ENCODE results near the gene SSH2. TPM values are rescaled to one million over a fixed set of nuclear protein-coding genes. Genes with fewer than 3 reads are reported as not detected.
"Not testable (repeated sequence)": the region's sequence is repeated elsewhere in the genome, so short reads cannot be mapped to it uniquely, and the experiment has no call there.

Gene SSH2
- total RNA-seq, 1 donor from 2014 or later = 15.5 TPM

DNA sequence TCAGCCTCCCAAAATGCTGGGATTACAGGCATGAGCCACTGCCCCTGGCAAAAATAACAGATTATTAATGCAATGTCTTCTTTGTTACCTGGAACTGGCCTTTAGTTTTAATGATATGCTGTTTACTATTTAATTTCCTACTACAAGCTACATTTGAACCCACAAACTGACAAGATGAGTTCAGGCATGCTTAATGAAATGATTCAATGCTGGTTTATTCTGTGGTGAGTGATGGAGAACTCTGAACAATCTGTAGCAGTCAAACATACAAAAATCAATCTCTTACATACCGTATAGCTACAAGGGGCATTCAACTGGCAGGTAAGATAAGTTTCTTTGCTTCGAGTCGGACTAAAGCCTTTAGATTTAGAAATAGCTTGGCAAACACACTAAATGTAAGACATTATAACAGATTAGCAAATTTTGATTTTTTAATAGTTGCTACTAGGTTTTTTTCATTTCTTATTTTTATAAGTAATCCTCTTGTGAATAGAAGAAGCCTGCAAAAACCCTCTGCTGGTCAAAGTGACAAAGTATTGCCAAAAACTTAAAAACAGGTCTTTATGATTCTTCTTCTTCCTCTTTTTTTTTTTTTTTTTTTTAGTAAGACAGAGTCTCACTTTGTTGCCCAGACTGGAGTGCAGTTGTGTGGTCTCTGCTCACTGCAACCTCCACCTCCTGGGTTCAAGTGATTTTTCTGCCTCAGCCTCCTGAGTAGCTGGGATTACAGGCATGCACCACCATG lies 138.5 kb downstream of the SSH2 start:
- FAIRE-seq = no peak
- DNase-seq (ENCODE audit: low spot score in 2 of 2) = no peak

DNA sequence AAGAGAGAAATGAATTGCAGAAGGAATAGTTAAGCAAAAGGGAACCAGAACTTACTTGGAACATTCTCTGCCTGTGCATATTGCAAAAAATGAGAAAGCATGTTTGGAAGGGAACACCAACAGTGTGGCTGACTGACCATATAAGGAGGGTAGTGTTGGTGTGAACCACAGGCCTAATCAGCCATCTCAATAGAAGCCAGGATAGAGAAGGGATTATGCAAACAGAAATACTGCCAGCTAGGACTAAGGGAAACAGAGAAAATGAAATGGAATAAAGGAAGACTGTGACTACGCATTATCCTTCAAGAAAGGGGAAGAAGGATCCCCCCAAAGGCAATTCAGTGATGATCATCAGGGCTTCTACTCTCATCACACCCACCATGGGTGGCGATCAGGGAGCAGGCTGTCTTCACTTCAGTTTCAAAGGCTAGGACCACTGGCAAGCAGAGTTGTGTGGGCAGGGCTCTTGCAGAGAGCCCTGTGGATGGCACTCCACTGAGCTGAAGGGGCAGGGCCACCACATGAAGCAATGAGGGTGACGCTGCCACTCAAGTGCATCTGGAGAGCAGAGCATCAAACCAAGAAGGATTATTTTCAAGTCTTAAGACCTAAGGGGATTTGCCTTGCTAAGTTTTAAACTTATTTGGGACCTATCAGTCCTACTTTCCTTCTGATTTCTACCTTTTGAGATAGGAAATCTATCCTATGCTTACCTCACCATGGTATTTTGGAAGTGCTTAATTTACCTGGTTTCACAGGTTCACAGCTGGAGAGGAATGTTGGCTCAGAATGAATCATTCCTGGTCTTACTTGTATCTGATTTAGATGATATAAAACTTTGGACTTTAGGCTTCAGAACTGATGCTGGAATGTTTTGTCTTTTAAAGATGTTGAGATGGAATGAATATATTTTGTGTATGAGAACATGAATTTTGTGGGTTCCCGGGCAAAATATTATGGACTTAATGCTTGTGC lies 140.5 kb downstream of the SSH2 start:
- no peak for FAIRE-seq
- DNase-seq (ENCODE audit: low spot score in 2 of 2) = no peak

DNA sequence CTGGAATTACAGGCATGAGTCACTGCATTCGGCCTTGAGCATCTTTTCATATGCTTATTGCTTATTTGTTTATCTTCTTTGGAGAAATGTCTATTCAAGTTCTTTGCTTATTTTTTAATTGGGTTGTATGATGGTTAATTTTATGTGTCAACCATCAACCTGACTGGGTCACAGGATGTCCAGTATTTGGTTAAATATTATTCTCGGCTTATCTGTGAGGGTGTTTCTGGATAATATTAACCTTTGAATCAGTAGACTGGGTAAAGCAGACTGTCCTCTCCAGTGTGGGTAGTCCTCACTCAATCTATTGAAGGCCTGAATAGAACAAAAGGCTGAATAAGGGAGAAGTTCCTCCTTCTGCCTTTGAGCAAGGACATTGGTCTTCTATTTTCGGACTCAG lies 142.0 kb downstream of the SSH2 start:
- FAIRE-seq = no peak
- DNase-seq (ENCODE audit: low spot score in 2 of 2) = no peak

DNA sequence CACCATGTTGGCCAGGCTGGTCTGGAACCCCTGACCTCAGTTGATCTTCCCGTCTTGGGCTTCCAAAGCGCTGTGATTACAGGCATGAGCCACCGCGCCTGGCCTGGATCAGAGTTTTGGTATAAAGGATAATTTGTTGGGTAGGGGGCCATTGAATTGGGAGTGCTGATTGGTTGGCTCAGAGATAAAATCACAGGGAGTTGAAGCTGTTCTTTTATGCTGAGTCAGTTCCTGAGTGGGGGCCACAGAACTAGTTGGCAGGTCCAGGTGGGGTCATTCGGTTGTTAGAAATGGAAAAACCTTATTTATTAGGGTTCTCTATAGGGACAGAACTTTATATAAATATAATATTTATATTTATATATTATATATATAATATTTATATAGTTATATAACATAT lies 147.1 kb downstream of the SSH2 start:
- FAIRE-seq = no peak
- DNase-seq (ENCODE audit: low spot score in 2 of 2) = no peak

DNA sequence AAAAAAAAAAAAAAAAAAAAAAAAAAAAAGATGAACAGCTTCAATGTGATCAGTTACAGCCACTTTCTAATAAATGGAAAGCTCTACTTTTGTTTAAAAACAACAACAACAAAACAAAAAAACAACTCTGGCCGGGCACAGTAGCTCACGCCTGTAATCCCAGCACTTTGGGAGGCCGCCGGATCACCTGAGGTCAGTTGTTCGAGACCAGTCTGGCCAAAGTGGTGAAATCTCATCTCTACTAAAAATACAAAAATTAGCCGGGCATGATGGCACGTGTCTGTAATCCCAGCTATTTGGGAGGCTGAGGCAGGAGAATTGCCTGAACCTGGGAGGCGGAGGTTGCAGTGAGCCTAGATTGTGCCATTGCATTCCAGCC lies 150.2 kb downstream of the SSH2 start:
- FAIRE-seq; DNase-seq (ENCODE audit: low spot score in 2 of 2): not testable (repeated sequence)

DNA sequence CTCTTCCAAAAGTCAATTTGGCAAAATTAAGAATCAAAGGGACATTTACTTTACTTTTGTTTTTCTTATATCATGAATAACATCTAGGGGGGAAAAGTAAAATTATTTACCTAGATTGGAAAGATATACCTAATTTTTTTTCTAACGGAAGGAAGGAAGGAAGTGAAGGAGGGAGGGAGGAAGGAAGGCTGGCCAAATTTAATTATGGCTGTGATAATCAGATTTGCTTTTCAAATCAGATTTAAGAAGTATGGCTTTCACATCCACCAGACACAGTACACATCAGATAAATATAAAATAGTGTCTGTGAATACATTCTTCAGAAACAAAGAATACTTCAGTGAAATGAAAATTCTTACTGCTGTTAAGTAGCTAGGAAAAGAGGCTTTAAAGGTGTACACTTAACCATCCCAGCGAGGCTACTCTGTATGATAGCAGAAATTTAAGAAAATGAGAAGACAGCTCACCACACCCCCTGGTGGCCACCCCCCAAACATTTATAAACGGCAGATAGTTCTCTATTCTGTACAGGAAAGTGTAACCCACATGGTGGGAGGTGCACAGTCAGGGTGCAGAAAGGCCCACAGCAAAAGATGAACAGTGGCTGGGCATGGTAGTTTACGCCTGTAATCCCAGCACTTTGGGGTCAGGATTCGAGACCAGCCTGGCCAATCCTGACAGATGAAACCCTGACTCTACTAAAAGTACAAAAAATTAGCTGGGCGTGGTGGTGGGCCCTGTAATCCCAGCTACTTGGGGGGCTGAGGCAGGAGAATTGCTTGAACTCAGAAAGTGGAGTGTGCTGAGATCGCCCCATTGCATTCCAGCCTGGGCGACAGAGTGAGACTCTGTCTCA lies 150.8 kb downstream of the SSH2 start:
- no peak for FAIRE-seq
- DNase-seq (ENCODE audit: low spot score in 2 of 2) = peak; percentile 47 to 55

DNA sequence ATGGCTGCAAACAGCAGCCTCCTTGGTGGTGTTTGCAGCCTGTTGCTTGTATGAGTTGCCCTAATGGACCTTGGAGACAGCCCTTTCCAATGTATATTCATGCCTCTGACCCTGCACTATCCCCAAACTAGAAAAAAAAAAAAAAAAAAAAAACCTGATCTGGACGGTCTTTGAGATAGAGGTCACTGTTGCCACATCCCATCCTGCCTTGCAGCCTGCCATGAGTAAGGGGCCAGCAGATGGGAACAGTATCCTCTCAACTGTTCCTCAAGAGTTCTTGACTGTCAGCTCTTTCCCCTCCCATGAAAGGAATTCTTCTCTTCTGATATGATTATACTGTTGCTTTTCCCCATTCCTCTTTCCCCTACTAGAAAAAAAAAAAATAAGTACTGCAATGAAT lies 152.4 kb downstream of the SSH2 start:
- FAIRE-seq (no peak), DNase-seq (ENCODE audit: low spot score in 2 of 2) (no peak)

DNA sequence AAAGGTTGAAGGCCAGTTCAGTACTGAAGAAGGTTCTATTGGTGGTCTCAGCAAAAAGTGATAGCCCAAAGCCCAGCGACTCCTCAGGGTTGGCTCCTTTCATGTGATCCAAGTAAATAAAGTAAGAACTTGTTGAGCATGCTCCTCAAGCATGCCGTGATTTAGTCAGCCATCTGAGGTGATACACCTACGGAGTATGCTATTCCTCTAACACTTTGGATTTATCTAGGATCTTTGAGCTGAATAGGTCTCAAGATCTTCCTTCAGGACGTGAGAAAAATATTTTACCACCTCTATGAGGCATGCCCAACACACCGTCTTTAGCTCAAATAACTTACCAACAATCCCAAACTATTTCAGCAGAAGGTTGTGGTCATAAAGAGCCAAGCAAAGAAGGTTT lies 154.0 kb downstream of the SSH2 start:
- no peak for DNase-seq (ENCODE audit: low spot score in 2 of 2)
- FAIRE-seq = no peak

DNA sequence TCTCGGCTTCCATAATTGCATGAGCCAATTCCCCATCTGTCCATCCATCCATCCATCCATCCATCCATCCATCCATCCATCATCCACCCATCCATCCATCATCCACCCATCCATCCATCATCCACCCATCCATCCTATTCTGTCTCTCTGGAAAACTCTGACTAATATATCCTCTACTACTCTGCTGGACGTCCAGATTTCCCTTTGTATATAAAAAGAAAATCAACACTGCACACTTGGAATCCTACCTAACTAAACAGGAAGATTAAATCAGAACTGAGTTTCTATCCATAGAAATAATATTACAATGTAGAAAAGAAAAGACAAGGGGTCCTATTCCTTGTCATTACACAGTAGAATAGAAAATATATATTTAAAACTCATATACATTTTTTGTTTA lies 157.0 kb downstream of the SSH2 start:
- FAIRE-seq (no peak), DNase-seq (ENCODE audit: low spot score in 2 of 2) (no peak)

DNA sequence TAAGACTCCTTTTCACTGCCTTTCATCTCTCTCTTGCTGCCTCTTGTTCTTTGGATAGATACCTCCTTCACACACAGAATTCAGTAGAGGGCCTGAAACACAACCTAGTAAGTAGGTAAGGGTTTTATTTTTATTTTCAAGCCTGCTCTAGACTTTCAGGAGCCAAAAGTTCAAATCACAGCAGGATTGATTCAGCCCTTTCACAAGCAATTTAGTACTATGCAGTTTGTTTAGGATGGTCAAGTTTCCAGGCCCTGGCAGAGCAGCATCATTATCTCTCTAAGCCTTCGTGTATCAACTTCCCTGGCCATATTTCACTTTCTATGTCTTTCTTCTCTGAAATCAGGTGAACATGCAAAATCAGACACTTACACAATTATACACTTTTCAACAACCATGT lies 158.5 kb downstream of the SSH2 start:
- FAIRE-seq (no peak), DNase-seq (ENCODE audit: low spot score in 2 of 2) (no peak)

DNA sequence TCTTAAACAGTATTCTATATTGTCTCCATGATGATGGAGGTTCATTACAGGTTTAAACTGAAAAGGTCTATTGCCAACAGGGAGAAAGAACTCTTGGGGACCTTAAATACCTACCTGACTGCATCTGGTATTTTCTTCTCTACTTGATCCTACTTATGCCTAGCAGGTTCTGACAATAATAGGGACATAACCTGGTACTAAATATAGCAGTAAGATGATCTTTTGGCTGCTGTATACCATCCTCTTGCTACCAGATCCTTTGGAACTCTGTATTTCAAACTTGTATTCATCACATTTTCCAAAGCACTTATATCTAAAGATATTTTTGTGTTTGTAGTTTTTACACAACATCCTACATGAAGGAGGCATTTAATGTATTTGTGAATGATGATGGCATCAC lies 160.8 kb downstream of the SSH2 start:
- no peak for FAIRE-seq

DNA sequence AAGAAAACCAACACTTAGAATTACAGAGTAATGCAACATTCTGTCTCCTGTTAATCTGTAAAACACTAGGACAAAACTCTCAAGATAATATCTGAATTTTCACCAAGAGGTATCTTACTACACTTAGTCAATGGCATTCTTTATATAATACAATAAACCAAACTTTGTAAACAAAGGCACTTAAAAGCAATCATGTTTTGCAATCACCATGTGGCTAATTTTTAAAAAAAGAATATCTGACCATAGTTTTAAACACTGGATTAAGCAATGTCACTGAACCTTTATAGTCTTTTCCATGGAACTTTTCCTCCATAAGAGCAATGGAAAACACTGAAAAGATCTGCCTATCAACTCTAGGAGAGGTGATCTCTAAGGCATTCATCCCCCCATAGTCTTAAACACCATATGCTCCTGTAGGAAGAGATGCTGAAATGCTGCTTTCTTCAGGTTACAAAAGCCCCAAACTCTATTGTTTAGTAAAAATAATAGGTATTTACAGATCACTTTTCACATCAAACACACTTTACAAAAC lies 163.2 kb downstream of the SSH2 start:
- FAIRE-seq (no peak), DNase-seq (ENCODE audit: low spot score in 2 of 2) (no peak)

More for the DNA sequence above, 160.8 kb downstream of the SSH2 start:
- no peak for DNase-seq (ENCODE audit: low spot score in 2 of 2)

DNA sequence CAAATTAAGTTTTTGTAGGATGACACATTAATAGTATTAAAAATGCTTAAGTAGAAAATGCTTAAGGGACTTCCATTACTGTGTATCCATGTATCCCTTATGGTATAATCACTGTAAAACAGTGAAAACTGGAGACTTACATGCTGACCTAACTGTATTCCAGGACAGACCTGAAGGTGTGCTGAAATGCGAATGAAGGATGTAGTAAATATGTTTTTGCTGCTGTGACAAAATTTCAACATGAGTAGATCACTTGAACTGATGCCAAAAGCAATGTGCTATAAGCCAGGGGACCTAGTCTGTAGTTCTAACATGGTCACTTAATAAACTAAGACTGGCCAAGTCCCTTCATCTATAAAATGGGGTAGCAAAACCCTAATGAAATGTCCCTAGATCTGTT lies 165.3 kb downstream of the SSH2 start:
- no peak for DNase-seq (ENCODE audit: low spot score in 2 of 2)
- FAIRE-seq = no peak

DNA sequence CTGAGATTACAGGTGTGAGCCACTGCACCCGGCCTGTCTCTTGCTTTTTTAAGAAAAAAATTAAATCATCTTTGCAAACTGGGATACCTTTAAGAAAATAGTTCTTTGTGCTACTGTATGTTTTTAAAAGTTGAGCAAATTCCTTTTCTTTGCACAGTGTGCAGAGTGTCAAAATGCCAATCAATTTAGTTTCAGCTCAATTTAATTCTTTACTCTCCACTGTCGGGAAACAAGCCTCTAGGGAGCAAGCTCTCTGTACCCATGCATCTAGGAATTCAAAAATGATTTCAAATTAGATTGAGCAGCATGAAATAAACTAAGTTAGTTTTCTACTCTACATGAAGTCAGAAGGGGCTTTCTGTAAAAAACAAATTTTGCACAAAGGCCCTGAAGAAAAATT lies 165.8 kb downstream of the SSH2 start:
- FAIRE-seq (no peak), DNase-seq (ENCODE audit: low spot score in 2 of 2) (no peak)

DNA sequence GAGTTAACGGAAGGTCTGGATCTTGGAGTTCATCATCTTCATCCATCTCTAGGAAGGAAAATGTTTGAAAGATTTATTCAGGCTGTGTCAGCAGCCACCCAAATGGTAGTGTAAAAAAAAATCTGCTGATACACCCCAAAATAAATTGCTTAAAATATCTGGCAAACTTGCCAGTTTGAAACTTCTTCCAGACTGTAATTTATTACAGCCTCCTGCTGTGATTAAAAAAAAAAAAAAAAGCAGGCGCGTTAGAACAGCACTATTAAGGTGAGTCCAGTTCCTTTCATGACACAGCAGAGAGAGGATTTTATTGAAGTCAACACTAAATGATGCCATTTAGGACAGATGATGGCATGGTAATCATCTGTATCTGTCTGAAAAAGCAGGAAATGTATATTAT lies 166.8 kb downstream of the SSH2 start:
- FAIRE-seq = no peak
- no peak for DNase-seq (ENCODE audit: low spot score in 2 of 2)

DNA sequence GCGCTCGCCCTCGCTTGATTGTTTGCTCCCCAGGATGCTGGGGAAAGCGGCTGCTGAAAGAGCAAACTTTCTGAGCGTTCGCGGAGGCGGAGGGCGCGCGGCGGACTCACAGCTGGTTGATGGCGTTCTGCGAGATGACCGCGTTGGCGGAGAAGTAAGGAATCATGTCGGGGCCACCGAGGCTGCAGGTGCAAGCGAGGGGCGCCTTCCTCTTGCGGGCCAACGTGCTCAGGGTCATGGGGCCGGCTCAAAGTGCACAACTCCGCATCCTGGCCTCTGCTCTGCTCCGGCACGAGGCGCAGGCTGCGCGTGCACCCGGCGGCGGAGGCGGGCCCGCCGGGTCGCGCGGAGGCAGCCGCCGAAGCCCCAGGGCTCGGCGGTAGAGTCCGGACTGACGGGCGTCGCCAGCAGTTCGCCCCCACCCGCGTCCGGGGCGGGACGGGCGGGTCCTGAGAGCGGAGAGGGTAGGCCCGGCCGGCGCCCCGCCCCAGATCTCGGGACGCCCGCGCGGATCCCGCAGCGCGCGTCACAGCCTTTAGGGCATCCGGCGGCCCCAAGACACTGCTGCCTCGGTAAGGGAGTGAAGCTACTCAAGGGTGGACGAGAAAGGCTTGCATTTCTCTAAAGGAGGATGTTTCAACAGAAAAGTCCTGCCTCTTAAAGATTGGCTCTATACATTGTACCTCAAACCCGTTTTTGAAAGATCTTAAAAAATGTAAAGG lies 168.8 kb downstream of the SSH2 start:
- DNase-seq (ENCODE audit: low spot score in 2 of 2) = peak; percentile 83 to 88
- no peak for FAIRE-seq

DNA sequence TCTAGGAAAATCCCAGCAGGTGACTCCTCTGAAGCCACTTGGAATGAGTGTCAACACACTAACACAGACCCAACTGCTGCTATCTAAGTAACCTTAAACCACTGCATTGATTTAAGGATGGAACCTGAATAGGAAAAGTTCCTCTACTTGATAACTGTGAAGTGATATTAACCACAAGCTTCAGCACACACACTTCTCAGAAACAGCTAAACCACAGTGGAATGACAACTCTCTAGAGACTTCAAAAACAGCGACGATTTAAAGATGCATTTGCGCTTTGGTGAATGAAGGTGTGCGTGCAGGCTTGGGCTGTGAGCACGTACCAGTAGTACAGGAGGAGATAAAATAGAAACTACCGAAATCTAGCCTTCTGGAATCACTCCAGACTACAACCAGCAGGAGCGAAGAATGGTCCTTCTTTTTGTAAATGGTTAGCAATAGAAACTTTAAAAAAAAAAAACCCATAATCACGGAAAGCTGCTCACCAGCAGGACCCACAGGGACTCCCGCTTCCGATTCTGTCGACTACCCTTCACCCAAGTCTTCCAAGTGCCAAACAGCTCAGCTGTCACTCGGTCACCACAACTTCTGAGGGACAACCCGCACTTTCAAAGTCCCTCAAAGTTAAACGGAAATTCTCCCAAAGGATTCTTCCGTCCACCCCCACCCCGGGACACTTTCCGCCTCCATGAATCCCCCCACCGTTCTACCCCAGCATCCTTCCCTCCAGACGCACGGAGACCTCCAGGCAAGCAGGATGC lies 169.6 kb downstream of the SSH2 start:
- no peak for FAIRE-seq
- DNase-seq (ENCODE audit: low spot score in 2 of 2) = peak in 1 of 2 donors; percentile 32

DNA sequence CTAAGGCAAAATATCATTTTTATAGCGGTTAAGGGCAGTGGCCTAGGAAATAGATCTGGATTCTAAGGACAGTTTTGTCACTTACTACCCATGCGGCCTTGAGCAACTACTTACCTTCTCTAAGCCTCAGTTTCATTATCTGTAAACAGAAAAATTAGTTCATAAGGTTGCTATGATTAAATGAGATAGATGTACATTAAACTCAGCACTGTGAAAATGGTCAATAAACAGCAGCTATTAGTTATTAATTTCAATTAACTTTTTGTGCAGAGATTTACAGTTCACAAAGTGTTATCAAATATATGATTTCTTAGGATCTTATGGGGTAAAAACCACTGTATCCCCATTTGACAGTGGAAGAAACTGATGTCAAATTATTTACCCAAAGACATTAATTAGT lies 171.8 kb downstream of the SSH2 start:
- no peak for FAIRE-seq
- no peak for DNase-seq (ENCODE audit: low spot score in 2 of 2)

DNA sequence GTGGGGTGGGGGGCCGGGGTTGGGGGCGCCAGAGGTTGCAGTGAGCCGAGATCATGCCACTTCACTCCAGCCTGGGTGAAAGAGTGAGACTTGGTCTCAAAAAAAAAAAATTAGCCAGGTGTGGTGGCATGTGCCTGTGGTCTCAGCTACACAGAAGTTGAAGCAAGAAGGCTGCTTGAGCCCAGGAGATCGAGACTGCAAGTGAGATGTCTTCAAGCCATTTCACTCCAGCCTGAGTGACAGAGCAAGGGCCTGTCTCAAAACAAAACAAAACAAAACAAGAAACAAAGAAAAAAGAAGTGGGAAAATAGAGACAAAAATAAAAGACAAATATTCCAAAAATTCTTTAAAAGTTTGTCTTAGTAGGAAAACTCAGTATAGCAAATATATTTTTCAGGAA lies 172.2 kb downstream of the SSH2 start:
- DNase-seq (ENCODE audit: low spot score in 2 of 2) (no peak), FAIRE-seq (no peak)

Data from frontal cortex (tissue), 4 donors.